ENCODE results near the gene COL26A1. TPM values are rescaled to one million over a fixed set of nuclear protein-coding genes. Genes with fewer than 3 reads are reported as not detected.
"Not testable (repeated sequence)": the region's sequence is repeated elsewhere in the genome, so short reads cannot be mapped to it uniquely, and the experiment has no call there.

COL26A1 gene
- total RNA-seq, 1 experiment from 2014 or later, result not detected

- DNase-seq (ENCODE audit: low spot score), result not testable (repeated sequence)
Observed at GRCh38 chr7:101490439-101490838, 127.8 kb downstream of the COL26A1 start.

GRCh38 chr7:101491442-101491841 is 128.8 kb downstream of the COL26A1 start:
- DNase-seq (ENCODE audit: low spot score), result not testable (repeated sequence)

DNA sequence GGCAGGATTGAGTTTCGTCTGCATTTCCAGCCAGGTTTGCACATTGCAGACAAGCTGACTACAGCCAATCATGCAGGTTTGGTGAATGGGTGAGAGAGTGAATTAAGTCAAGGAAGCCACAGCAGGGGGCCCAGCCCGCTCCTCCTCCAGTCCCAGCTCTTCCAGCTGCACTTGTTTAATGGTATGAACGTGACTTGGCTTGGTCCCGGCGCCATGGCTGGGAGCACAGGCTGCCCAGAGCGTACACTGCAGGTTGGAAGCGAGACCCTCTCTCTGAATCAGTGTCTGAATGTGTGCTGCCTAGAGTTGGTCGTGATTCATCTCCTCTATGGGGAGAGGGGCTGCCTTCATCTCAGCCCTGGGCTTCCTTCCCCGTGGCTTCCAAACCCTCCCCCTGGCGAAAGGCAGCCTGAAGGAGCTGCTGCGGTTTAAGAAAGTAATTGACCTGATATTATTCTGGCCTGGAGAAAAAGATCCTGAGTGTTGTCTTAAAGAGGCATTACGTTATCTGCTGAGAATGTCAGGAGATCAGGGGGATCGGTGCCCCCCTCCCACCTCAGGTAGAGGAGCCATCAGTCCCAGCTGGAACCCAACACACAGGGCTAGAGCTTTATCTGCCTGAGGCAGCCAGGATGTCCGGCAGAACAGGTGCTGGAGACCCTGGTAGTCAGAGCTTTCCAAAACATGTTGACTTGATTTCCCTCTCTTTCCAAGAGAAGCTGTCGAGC is 132.1 kb downstream of the COL26A1 start:
- DNase-seq (ENCODE audit: low spot score), result no peak

DNA sequence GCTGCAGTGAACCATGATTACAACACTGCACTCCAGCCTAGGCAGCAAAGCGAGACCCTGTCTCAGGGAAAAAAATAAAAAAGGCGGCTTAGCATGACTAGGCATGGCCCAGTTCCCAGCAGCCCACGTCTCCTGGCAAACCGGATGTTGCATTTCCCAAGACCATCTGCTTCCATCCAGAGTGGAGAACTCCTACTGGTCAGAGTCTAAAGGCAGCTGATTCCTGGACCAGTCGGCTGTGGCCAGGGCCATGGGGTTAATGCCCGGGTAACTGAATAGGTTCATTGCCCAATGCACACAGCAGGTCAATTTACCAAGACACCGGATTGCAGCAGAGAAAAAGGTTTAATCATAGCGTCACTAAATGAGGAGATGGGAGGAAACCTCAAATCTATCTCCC is 133.3 kb downstream of the COL26A1 start:
- DNase-seq (ENCODE audit: low spot score), result no peak

DNA sequence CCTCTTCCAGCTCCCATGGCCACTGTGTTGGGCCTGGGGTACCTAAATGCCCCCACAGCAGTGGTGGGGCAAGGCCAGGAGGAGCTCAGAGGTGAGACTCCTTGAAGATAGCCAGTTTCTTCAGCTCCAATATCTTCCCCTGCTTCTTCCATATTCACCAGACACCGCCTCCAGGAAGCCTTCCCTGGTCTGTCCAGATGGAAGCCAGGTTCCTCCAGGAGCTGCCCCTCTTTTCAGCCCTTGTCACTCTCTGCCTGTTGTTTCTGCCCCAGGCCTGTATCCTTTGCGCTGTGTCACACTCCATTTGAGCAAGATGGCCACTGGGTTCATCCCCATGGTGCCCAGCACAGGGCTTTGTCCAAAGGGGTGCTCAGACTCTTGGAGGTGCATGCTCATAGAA is 138.7 kb downstream of the COL26A1 start:
- no peak for DNase-seq (ENCODE audit: low spot score)

GRCh38 chr7:101502466-101503098 is 139.9 kb downstream of the COL26A1 start:
- DNase-seq (ENCODE audit: low spot score), result no peak

DNA sequence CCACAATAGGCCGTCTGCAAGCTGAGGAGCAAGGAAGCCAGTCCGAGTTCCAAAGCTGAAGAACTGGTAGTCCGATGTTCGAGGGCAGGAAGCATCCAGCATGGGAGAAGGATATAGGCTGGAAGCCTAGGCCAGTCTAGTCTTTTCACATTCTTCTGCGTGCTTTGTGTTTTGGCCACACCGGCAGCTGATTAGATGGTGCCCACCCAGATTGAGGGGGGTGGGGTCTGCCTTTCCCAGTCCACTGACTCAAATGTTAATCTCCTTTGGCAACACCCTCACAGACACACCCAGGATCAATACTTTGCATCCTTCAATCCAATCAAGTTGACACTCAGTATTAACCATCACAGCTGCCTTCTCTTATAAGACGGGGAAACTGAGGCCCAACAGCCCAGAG is 142.8 kb downstream of the COL26A1 start:
- not testable (repeated sequence) for DNase-seq (ENCODE audit: low spot score)

DNA sequence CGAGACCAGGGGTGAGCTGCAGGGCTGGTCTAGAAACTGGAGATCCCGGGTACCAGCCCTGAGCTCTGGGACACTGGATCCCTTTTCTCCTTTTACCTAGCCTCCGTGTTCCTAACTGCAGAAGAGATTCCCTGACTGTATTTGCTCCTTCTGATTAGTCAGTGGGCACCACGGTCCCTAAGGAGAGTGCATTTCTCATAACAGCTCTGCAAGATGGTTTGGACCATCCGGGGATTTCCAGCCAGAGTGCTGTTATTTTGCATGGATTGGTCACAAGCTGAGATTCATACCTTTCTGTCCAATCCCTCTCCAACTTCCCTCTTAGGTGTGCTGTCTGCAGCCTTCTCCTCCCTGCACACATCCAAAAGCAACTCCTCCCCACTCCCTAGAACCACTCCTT is 143.9 kb downstream of the COL26A1 start:
- DNase-seq (ENCODE audit: low spot score), result no peak

- no peak for DNase-seq (ENCODE audit: low spot score)
Observed at GRCh38 chr7:101507327-101507726, 144.7 kb downstream of the COL26A1 start.

GRCh38 chr7:101507791-101508252 is 145.1 kb downstream of the COL26A1 start:
- DNase-seq (ENCODE audit: low spot score), result peak; percentile 75

GRCh38 chr7:101510297-101510696 is 147.6 kb downstream of the COL26A1 start:
- DNase-seq (ENCODE audit: low spot score), result no peak

DNA sequence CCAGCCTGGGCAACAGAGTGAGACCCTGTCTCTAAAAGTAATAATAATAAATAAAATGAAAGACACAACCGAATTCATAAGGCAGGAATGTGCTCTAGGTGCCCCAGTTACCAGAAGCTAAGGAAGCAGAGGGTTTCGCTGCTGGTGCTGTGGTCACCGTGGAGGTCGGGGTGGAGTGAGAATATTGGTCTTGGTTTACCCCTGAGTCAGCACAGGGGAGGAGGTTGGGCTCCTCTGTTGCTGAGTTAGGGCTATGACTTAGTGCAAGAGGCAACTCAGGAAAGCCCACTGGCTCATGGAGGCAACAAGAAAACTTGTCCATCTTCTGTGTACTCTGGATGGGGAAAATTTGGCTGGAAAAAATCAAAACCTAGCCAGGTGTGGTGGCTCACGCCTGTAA is 149.3 kb downstream of the COL26A1 start:
- DNase-seq (ENCODE audit: low spot score), result no peak

DNA sequence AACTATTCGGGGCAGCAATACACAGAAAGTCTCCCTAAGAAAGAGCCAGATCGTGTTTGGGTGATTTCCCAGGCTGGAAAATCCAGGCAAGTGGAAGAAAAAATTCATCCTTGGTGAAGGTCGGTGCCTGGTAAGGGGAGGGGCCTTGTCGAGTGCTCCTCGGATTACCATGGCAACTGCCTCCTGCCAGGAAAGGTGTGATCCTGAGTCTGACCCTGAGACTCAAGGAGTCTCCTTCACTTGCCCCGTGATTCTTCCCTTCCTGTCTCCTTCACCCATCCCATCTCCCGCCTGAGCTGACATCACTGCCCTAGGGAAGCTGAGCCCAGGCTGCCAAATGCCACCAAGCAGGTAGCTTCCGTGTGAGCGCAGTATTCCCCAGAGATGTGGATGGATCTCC is 154.2 kb downstream of the COL26A1 start:
- no peak for DNase-seq (ENCODE audit: low spot score)

DNA sequence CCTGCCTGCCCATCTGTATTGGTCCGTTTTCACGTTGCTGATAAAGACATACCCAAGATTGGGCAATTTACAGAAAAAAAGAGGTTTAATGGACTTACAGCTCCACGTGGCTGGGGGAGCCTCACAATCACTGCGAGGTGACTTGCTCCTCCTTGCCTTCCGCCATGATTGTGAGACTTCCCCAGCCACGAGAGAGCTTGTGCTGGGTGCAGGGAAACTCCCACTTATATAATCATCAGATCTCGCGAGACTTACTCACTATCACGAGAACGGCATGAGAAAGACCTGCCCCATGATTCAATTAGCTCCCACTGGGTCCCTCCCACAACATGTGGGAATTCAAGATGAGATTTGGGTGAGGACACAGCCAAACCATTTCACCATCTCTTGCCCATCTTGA is 154.6 kb downstream of the COL26A1 start:
- no peak for DNase-seq (ENCODE audit: low spot score)

GRCh38 chr7:101518336-101518735 is 155.7 kb downstream of the COL26A1 start:
- DNase-seq (ENCODE audit: low spot score), result no peak

GRCh38 chr7:101519324-101520023 is 156.8 kb downstream of the COL26A1 start:
- DNase-seq (ENCODE audit: low spot score), result no peak

DNA sequence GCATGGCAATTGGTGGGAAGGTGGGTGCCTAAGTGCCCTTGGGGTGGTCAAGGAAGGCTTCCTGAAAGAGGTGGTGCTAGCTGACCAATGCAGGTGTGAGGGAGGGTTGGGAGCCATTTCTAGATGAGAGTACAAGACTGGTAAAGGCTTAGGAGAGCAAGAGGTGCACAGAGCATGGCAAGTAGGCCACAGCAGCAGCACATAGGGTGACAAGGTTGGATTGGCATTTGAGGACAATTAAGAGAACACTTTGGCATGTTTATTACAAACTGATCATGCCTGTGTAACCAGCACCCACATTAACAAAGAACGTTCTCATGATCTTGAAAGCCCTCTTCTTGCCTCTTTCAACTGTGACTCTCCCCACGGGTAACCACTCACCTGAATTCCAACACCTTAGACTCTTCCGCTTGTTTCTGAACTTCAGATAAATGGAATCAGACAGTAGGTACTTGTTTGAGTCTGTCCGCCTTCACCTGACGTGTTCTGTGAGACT is 158.8 kb downstream of the COL26A1 start:
- DNase-seq (ENCODE audit: low spot score), result no peak

DNA sequence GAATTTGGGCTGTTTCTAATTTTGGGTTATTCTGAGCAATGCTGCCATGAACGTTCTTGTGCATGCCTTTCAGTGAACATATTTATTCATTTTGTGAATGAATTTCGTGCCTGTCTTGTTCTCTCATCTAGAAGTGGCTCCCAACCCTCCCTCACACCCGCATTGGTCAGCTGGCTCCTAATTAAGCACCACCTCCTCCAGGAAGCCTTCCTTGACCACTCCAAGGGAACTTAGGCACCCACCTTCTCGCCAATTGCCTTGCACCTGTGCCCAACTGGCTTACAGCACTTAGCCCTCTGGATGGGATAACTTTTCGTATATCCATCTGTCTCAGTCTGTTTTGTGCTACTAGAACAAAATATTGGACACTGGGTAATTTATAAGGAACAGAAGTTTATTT is 159.3 kb downstream of the COL26A1 start:
- DNase-seq (ENCODE audit: low spot score), result no peak

DNA sequence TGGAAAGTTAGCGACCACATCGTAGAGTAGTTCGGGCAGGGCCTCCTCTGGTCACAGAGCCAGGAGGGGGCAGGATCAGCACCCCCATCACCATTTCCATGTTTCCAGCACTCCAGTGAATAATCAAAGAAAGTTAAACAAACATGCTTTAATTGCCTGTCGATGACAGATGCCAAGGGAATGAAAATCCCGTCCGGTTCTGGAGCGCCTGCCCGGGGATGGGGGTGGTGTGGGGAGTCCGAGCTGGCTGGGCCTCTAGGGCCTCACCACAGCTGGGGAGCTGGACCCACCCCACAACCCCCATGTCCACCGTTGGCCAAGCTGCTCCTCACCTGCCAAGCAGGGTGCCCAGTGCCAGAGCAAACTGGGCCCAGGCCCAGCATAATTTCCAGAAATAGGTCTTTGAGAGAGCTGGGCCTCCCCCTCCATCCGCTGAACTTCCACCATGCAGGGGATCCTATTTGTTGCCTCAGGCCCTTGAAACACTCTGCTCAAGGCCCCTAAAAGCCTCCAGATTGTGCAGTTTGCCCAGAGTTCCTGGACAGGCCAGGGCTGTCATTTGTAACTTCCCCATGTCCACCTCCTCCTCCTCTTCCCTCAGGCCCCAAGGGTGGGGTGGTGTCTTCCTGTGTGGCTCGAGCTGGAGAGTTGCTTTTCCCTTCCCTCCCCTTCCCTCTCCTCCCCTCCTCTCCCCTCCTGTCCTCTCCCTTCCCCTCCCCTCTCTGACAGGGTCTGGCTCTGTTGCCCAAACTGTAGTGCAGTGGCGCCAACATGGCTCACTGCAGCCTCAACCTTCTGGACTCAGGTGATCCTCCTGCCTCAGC is 165.4 kb downstream of the COL26A1 start:
- no peak for DNase-seq (ENCODE audit: low spot score)

- DNase-seq (ENCODE audit: low spot score), result no peak
Observed at GRCh38 chr7:101529560-101529959, 166.9 kb downstream of the COL26A1 start.

GRCh38 chr7:101531726-101532357 is 169.2 kb downstream of the COL26A1 start:
- DNase-seq (ENCODE audit: low spot score), result no peak
